ENCODE data around the gene RRM1. TPM values are rescaled to one million over a fixed set of nuclear protein-coding genes. Genes with fewer than 3 reads are reported as not detected.

Gene RRM1
- total and polyA plus RNA-seq, 10 of the 15 experiments (the other 5 are each of a cell fraction or from before 2014, with no cell fraction given), result 94.0 to 255 (median 148) TPM

GRCh38 chr11:4161305-4161704, 66.7 kb downstream of the RRM1 start:
- in situ Hi-C loops (cut with MboI) (no loop called here), intact Hi-C loops (cut with micrococcal nuclease; ENCODE audit: unreplicated experiment) (no loop called here)
- ChIA-PET SMC1A (ENCODE audit: uncharacterized antibody, unreplicated experiment) (no interaction called here), RAD21 (ENCODE audit: unreplicated experiment) (no interaction called here), POLR2A (no interaction called here), CTCF (no interaction called here)
- DNase-seq (ENCODE audit: low read depth, low spot score) (no peak), ATAC-seq (no peak), FAIRE-seq (no peak)
- H4K20me1 ChIP-seq (ENCODE audit: control insufficient read depth, insufficient read depth), result no peaks in the 10 kb centered on the region
- no peak overlapping the region for H2AFZ ChIP-seq (ENCODE audit: control insufficient read depth, low read depth, low read length)
- WGBS (ENCODE audit: insufficient coverage, insufficient replicate concordance, low lambda C conversion rate, missing lambda C conversion rate), result 63% methylated on average over 1 of the region's 1 CpG
- H3K27me3 ChIP-seq (replicated peaks in 1 of 2; ENCODE audit: control insufficient read depth in 2 of 2, insufficient read depth in 2 of 2, low read length in 1 of 2), result no peaks in the 10 kb centered on the region
- H3K27ac ChIP-seq (ENCODE audit: control insufficient read depth, insufficient read depth), result no peak overlapping the region
- H3K9ac ChIP-seq (ENCODE audit: control insufficient read depth, insufficient read depth, low read length), result no peak overlapping the region
- BruUV-seq (replicated peaks), result no TSS peak
- no peaks in the 10 kb centered on the region for H3K4me1 ChIP-seq (ENCODE audit: control insufficient read depth, insufficient read depth, low read length)
- no peak overlapping the region for H3K4me3 ChIP-seq
- no peak overlapping the region for H3K4me2 ChIP-seq (ENCODE audit: control insufficient read depth, insufficient read depth)
- TF ChIP-seq TBL1XR1 (IDR thresholded peaks at IDR 0.05; ENCODE audit: low read depth, low read length) (no peak), SREBF2 (IDR thresholded peaks at IDR 0.05; ENCODE audit: low read length) (no peak), SMAD5 (IDR thresholded peaks at IDR 0.05; ENCODE audit: low read depth) (no peak), ELK1 (IDR thresholded peaks at IDR 0.05; ENCODE audit: low read depth, low read length) (no peak), POLR2AphosphoS5 (IDR thresholded peaks at IDR 0.05; ENCODE audit: low read length) (no peak), SUPT20H (IDR thresholded peaks at IDR 0.05; ENCODE audit: borderline replicate concordance, control insufficient read depth, low read depth, low read length) (no peak), BHLHE40 (IDR thresholded peaks at IDR 0.05; ENCODE audit: borderline replicate concordance in 1 of 2, low read depth in 2 of 2, low read length in 1 of 2) (no peak), STAT3 (IDR thresholded peaks at IDR 0.05; ENCODE audit: low read depth, low read length) (no peak), CBX5 (IDR thresholded peaks at IDR 0.05; ENCODE audit: low read depth) (no peak), PBX3 (IDR thresholded peaks at IDR 0.05; ENCODE audit: insufficient replicate concordance, low read depth, low read length) (no peak), SIX5 (IDR thresholded peaks at IDR 0.05; ENCODE audit: low read depth, low read length, severe bottlenecking) (no peak), SIN3A (IDR thresholded peaks at IDR 0.05; ENCODE audit: low read depth, low read length) (no peak), ZBTB11 (CRISPR knock-in tag; IDR thresholded peaks at IDR 0.05) (no peak)
- no peaks in the 10 kb centered on the region for H3K36me3 ChIP-seq (ENCODE audit: control insufficient read depth in 2 of 2, insufficient read depth in 2 of 2, low read length in 1 of 2)
- H3K9me3 ChIP-seq (replicated peaks; ENCODE audit: control insufficient read depth, insufficient read depth, low read length), result no peaks in the 10 kb centered on the region
- no peaks in the 10 kb centered on the region for H3K79me2 ChIP-seq (ENCODE audit: control insufficient read depth, insufficient read depth, low read length)
